HG03159 (cell line): Measurements from ENCODE around the gene C1QTNF6.
"Not testable (repeated sequence)": the region's sequence is repeated elsewhere in the genome, so short reads cannot be mapped to it uniquely, and the experiment has no call there.

Experiments
- ATAC-seq: cut with Tn5 transposase; IDR thresholded peaks from one replicate; pipeline ENCODE4 v1.9.1; 2021; ENCODE audit warnings: mild to moderate bottlenecking, moderate library complexity; ENCODE audit not compliant: unreplicated experiment

C1QTNF6 gene

DNA sequence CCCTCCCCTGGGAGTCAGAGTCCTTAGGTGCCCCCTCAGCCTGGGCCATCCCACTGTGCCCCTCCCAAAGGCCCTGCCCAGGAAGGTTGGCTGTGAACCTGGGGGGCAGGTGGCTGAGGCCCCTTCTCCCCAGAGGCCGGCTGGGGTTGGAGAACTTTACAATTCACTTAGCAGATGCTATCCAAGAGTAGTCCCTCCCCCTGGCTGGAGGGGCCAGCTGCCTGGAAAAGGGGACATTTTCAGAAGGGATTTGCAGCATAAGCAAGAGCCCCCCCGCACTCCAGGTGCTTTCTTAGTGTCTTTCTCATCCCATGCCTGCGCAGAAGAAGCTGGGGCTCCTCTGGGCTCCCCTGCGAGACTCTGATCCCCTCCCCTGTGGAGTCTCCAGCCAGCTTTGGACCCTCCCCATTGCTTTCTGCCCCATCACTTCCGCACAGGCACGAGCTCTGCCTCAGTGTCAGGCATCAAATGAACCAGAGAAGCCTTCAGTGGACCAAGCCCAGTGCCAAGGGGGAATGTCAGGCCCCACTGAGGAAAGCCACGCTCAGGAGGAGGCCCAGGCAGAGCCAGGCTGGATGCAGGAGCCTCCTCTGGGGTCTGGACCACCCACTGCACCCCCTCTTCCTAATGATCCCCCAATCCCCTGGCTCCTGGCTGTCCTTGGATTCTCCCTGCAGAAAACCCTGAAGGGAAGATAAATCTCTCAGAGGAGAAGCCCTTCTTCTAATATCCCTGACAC, 20.5 kb upstream of the C1QTNF6 start:
- ATAC-seq = no peak

DNA sequence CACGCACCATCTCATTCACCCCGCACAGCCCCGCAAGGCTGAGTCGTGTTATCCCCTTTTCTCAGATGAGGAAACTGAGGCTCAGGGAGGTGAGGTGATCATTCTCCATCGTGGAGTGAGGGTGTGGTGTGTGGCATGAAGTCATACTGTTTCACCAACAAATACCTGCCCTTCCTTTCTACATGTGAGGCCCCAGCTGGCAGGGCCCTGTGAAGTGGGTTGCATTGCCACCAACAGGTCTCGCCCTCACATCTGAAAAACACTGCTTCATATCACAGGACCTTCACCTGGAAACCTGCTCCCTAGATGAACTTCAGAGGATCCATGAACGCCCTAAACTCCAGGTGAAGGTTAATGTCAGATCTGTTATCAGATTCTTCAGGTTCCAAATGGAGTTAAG, 19.9 kb upstream of the C1QTNF6 start:
- ATAC-seq = no peak

DNA sequence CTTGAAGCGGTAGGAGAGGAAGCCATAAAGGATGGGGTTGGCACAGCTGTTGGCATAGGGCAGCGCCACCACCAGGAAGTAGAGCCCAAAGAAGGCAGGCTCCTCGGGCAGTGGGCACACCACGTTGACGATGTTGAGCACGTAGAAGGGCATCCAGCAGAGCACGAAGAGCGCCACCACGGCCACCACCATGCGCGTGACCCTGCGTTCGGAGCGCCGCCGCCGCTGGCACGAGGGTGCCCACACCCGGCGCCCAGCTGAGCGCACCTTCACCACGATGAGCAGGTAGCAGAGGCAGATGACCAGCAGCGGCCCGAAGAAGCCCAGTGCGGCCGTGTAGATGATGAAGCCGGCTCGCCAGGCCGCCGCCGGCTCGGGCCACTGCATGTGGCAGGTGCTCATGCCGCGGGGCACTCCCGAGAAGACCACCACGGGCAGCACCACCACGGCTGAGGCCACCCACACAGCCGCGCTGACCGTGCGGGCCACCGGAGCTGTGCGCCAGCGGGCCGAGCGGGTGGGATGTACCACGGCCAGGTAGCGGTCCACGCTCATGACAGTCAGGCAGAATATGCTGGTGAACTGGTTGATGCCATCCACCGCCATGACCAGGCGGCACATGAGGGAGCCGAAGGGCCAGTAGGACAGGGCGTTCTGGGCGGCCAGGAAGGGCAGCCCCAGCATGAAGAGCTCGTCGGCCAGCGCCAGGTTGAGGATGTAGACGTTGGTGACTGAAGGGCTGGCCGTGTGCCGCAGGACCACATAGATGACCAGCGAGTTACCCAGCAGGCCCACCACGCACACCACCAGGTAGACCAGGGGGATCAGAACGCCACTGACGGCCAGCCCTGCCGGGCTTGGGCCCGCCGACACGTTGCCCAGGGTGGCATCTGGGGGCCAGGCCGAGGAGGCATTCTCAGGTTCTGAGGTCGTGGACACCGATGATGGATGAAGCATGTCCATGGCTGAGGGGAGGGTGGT, 19.1 kb upstream of the C1QTNF6 start:
- ATAC-seq = no peak

DNA sequence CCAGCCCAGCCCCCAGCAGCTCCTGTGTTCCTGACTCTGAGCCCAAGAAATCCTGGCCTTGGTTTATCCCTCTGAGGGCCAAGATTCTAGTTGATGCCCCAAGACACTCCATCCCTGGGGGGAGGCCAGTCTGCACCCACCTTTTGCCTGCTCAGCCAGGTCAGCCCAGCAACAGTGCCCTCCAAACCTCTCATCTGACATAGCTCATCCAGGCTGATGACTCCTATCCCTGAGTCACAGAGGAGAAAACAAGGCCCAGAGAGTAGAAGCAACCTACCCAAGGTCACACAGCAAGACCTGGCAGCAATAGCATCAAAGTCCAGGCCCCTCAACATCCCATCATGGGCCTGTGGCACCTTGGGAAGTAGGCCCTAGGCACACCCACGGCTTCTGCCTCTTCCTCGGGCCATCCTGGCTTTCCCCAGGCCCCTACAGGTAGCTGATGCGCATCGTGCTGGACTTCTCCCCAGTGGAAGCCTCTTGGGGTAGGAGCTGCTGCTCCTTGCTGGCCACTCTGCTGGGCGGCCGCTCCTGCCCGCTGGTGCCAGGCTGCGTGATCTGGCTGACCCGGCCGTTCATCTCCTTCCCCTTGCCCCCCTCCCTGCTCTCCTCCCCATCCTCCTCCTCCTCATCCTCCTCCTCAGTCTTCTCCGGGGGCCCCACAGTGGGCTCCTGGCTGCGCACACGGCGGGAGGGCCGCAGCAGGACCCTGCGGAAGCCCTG, 18.2 kb upstream of the C1QTNF6 start:
- no peak for ATAC-seq

DNA sequence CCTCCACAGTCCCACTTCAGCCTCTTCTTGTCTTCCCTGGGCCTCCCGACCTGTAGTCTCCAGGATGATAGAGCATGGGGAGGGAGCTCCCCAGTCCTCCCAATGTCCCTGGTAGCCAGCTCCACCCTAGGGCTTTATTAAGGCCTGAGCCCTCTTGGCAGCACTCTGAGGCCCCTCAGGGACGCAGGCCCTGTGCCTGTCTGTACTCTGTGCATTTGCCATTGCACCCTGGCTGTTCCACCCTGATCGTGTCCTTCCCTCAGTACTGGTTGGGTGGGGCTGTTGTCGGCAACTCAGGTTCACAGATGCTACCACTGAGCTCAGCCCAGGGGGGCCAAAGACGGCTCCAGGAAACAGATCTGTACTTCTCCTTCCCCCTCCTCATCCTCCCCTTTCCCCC, 17.0 kb upstream of the C1QTNF6 start:
- ATAC-seq = no peak

DNA sequence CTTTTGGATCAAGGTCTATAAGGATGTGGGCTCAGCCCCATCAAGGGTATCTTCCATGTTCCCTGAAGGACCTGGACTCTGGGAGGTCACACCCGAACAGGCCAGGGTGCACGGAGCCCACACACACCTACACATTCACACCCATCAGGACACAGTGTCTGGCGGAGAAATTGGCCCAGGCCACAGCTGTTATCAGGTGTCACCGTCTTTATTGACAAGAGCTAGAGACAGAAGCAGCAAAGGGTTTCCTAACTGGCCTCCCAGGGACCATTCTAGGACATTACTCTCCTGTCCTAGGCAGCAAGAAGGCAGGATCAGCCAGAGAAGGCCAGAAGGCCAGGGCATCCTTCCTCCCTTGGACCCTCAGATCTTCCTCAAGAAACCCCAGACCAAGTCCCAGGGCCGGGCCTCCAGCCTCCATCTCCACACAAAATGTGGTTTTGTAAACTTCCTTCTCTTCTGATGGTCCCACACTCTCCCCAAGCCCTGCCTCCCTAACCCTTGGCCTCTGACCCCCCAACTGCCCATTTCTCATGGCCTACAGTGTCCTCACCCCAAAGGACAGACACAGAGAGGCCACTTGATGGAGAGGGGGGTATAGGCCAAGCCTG, 16.1 kb upstream of the C1QTNF6 start:
- ATAC-seq = no peak

DNA sequence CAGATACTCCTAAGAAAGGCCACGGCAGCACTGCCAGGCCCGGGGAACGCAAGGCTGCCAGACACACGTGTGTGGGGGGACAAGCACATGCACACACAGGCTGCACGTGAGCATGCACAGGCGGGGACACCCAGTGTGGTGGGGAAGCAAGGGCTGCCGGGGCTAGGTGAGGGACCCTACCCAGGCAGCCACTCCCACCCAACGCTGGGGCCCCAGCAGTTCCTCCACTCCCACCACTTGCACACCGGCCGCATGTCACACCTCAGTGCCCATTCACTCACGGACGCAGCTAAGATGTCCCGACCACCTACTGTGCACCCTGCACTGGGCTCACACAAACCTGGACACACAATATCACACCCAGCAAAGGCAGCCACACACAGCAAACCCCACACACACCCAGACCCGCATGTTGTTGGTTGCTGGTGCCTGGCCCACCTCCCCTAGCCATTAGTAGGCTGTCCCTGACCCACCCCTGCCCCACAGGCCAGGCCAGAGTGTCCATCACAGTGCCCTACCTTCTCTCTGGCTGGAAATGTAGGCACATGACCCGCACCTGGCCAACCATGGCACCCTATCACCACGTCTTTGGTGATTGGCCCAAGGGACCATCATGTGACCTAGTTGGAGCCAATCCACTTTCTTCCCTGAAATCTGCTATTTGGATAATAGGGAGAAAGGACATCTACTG, 15.5 kb upstream of the C1QTNF6 start:
- ATAC-seq = no peak

DNA sequence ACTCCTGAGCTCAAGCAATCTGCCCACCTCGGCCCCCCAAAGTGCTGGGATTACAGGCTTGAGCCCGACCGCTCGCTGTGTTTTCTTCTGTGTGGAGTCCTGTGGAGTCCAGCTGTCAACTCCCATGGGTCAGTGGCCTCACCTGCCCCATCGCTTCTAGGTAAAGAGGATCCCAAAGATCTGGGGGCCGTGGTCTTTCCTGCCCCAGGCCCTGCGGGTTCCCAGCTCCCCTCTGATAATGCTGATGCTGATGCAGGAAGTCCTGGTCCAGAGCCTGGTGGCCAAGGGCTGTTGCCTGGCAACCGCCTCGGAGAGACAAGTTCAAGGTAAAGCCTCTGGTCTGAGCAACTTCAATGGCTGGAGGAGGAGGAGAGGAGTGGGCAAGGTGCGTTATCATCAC, 14.7 kb upstream of the C1QTNF6 start:
- ATAC-seq = no peak

DNA sequence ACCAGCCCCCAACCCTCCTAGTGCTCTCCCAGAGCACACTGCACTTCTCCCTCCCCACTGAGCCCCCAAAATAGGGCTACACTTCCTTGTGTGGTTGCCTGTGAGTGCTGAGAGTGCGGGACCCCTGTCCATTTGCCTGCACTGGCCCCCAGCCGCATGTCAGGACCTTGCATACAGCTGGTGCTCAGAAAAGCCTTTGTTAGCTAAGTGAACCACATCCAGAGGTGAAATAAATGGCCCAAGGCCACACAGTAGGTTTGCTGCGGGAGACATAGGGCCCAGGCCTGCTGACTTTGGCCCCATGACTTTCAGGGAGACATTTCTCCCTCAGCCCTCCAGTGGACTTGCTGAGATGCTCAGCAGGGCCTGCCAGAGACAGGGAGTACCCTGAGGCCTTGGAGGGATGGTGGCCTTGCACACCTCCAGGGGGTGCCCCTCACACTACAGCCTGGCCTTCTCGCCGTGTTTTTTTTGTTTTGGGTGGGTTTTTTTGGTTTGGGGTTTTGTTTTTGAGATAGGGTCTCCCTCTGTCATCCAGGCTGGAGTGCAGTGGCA, 14.0 kb upstream of the C1QTNF6 start:
- ATAC-seq = no peak

DNA sequence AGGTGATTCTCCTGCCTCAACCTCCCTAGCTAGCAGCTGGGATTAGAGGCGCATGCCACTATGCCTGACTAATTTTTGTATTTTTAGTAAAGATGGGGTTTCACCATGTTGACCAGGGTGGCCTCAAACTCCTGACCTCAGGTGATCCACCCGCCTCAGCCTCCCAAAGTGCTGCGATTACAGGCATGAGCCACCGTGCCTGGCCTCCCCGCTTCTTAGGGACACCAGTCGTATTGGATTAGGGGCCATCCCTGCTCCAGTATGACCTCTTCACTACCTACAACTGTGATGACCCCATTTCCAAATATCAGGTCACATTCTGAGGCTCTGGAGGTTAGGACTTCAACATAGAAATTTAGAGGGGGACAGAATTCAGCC, 13.4 kb upstream of the C1QTNF6 start:
- not testable (repeated sequence) for ATAC-seq

DNA sequence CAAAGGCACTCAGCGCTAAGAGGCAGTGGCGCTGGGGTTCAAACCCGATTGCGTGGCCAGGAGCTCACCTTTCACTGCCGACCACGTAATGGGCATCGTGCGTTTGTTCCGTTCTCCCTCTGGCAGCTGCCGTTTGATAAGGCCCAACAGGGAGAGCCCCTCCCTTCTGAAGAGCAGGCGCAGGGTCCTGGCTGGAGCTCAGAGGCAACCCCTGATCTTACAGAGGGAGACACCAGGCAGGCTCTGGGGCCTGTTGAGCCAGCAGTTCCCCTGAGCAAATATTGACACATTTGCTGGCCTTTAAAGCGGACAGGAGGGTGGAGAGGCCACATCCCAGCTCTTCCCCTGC, 11.7 kb upstream of the C1QTNF6 start:
- no peak for ATAC-seq

DNA sequence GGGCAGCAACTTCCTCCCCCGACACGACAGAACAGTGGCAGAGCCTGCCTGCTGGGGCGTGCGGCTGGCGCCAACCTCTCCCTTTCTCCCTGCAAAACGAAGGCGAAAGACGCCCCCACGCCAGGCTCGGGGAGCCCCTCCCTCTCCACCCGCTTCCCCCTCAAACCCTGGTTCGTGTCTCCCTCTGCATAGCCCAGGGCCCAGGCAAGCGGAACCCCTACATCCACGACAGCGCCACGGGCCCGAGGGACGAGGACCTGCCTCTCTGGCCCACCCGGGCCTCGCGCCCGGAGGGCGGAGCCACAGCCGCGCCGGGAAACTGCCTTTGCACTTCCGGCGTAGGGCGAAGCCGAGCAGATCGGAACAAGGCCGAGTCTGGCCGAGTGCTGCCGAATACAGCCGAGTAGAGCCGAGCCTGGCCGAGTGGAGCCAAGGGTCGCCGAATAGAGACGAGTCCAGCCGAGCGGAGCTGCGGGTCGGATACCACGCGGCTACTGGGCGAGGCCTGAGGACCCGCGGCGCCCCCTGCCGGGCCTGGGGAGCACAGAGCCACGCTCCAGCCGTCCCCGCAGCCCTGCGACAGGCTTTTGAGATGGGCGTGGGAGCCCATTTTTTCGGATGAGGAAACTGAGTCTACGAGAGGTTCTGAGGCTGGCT, 11.2 kb upstream of the C1QTNF6 start:
- ATAC-seq = peak; percentile 90

DNA sequence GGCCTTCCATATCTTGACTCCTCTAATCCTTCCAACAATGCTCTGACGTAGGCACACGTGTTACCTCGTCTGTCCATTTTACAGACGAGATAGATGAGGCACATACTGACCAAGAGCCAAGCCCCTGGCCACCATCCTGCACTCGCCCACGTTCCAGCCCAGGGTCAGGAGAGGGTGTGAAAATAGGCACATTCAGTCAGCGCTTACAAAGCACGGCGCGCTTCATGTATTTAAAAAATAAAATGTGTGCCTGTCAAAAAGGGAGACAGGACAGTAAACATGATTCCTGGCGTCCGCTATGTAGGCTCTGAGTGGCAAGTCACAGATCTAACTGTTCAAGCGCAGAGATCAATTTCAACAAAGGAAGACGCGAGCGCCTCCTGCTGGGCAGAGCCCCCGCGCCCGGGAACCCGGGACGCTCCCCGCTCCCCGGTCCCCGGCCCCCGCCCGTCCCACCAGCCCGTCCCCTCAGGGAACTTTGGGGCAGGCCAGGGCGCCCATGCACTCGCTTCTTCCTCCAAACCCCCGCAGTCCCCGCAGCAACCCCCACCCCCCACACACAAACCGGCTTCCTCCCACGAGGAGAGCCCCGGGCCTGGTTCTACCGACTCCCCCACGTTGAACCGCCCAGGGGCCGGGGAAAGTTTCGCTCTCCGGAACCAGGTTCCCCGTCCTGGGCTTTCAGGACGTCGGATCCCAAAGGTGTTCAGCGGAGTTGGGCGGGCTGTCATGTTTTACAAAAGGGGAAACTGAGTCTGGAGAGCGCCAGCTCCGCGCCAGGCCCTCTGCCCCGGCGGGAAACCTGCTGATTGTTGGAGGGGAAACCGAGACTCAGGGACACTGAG, 10.4 kb upstream of the C1QTNF6 start:
- no peak for ATAC-seq

DNA sequence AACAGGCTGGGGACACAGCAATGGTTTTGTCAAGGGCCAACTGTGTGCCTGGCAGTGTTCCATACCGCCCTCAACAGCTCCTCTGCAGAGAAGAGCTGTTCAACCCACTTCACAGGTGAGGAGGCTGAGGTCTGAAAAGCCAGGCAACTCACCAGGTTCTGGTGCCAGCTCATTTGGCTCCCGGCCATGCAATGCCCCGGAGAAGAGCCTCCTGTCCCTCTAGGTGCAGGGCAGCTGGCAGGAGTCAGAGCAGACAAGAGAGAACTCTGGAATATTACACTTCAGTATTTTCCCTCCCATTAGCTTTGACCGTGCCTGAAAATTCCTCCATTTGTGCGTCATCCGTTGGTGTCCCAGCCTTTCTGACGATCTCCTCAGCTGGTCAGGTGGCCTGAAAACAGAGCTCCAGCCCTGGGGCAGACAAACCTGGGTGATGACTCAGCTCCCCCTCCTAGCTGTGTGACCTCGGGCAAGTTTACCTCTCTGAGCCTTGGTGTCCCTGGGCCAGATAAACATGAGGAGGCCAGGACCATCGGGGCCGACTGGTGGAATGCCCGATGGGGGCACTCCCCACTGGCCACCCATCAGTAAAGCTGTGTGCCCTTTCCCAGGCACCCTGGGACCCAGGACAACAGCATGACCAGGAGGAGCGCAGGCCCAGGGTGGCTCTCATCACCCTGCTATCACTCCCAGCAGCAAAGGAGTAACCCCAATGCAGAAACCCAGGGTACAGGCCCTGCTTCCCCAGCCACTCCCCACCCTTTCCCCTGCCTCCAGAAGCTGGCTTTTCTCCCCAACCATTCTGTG, 9.6 kb upstream of the C1QTNF6 start:
- no peak for ATAC-seq

DNA sequence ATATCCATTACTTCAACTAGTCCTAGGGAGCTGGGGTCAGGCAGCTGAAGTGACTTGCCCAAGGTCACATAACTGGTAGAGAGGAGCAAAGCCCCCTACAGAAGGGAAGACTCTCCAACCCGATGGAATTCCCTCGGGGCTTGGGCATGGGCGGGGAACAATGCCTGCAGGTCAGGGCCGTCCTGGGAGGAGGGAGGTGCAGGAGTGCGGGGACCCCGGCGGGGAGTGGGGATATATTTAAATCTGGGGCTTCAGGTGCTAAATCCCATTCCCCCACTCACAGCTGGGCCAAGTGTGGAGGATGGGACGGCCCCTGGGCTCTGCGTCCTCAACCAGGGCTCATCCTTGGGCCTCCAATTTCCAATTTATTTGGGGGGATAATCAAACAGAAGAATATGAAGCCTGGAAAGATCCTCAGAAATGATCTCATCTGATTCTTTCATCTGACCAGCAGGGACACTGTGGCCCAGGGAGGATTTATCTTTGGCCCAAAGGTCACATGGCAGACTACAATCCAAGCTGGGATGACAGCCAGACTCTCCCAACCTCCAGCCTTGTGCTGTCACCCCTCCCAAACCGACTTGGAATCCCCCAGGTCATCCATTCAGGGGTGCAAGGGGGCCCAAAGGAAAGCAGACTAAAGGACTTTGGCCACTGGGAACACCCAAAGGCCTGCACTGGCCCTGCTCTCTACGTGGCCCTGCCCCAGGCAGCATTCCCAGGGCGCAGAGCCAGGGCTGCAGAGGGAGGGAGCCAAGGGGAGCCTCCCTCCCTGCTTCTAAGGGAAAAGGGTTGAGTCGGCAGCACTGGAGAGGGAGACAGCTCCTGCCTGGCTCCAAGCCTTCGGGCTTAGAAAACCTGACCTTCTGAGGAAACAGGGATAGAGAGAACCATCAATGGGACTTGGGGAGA, 8.7 kb upstream of the C1QTNF6 start:
- no peak for ATAC-seq

DNA sequence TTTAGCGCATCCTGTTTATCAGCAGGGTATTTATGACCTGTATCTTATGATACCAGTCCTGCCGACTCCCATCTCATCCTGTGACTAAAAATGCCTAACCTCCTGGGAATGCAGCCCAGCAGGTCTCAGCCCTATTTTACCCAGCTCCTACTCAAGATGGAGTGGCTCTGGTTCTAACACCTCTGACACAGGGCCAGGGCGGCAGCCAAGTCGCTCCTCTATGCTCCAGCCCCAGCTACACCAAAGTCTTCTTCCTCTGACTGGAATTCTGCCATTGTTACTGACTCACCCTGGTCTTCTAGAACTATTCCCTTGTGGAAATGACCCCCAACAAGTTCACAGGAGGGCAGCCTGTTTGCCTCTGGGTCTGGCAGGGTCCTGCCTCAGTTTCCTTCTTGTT, 7.9 kb upstream of the C1QTNF6 start:
- ATAC-seq = no peak

DNA sequence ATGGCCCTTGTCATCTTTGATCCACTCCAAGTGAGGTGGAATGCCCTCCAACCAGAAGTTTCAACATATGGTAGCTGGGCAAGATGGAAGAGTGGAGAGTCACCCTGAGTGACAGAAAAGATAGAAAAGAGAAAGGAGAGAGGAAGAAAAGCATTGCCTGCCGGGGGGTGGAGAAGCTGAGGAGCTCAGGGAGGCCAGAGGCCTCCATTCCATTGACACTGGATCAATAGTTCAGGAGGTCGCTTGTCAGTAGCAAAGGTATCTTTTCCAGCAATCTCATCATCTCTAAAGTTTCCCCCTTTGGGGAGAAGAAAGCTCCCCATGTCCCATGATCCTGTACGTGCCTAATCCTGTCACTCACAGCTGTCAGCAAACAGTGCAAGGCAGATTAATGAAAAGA, 6.7 kb upstream of the C1QTNF6 start:
- ATAC-seq = no peak
